ENCODE measurements around the gene SLCO3A1. TPM values are rescaled to one million over a fixed set of nuclear protein-coding genes. Genes with fewer than 3 reads are reported as not detected.

The SLCO3A1 gene
- total RNA-seq, 1 experiment from 2014 or later: 5.1 TPM

DNA sequence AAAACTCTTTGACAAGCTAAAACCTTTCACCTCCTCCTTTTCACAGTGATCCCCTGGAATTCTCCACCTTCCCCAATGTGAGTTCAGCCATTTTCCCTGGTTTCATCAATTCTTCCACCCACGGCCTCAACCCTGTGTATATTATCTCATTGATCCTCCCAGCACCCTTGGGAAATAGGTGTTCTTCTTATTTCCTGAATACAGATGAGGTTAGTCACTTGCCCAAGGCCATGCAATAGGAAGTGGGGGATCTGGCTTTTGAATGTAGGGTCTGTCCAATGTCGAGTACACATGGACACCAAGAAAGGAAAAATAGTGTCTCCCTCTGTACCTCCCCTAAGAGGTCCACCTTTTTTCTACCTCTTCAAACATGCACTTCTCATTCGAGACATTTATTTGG is 277.4 kb downstream of the SLCO3A1 start:
- ChIA-PET POLR2A (no interaction called here), CTCF (no interaction called here), RAD21 (ENCODE audit: low non-redundant PET in 1 of 2, low total read pairs in 2 of 2, uncharacterized antibody in 2 of 2, unreplicated experiment in 2 of 2) (no interaction called here)
- H3K9ac ChIP-seq (ENCODE audit: low read length): no peak overlapping the region
- TF ChIP-seq YY1 (IDR thresholded peaks at IDR 0.05; ENCODE audit: extremely low read depth, insufficient replicate concordance, low read depth, low read length) (no peak), ZNF274 (IDR thresholded peaks at IDR 0.05; ENCODE audit: low read depth, low read length) (no peak), TCF7L2 (IDR thresholded peaks at IDR 0.05; ENCODE audit: borderline replicate concordance, extremely low read depth, insufficient read depth, insufficient read length) (no peak), REST (IDR thresholded peaks at IDR 0.05; ENCODE audit: low read depth) (no peak), SP1 (IDR thresholded peaks at IDR 0.05; ENCODE audit: low read depth) (no peak), POLR2AphosphoS5 (IDR thresholded peaks at IDR 0.05; ENCODE audit: low read depth, low read length) (no peak), ZFX (IDR thresholded peaks at IDR 0.05) (no peak), CBX3 (IDR thresholded peaks at IDR 0.05; ENCODE audit: low read depth) (no peak), EZH2 (IDR thresholded peaks at IDR 0.05) (no peak)
- no peaks in the 10 kb centered on the region for H3K4me1 ChIP-seq (ENCODE audit: control insufficient read depth in 1 of 2, insufficient read depth in 2 of 2, low read length in 2 of 2)
- no peaks in the 10 kb centered on the region for H3K9me3 ChIP-seq (ENCODE audit: control insufficient read depth in 1 of 2, insufficient read depth in 1 of 2, low read depth in 1 of 2, low read length in 2 of 2)
- no peaks in the 10 kb centered on the region for H4K20me1 ChIP-seq (ENCODE audit: insufficient read depth)
- no peaks in the 10 kb centered on the region for H3K9me2 ChIP-seq (ENCODE audit: insufficient read depth)
- H2AFZ ChIP-seq (ENCODE audit: low read depth, low read length, poor library complexity, severe bottlenecking): no peak overlapping the region
- no TSS peak for BruUV-seq (replicated peaks)
- H3K79me2 ChIP-seq (ENCODE audit: insufficient read depth, low read length): no peaks in the 10 kb centered on the region
- H3K27me3 ChIP-seq (ENCODE audit: insufficient read depth, low read length): no peaks in the 10 kb centered on the region
- H3K4me2 ChIP-seq (ENCODE audit: low read length): no peak overlapping the region
- DNase-seq (ENCODE audit: low read depth, low spot score) (no peak), ATAC-seq (no peak)
- no peaks in the 10 kb centered on the region for H3K36me3 ChIP-seq (ENCODE audit: control insufficient read depth in 1 of 2, insufficient read depth in 2 of 2, low read length in 2 of 2)
- no peak overlapping the region for H3K4me3 ChIP-seq (replicated peaks in 1 of 2; ENCODE audit: low read depth in 1 of 2, low read length in 2 of 2)
- H3K27ac ChIP-seq (ENCODE audit: low read depth, low read length): no peak overlapping the region
- intact Hi-C loops (cut with micrococcal nuclease): no loop called here

Measured in HCT116 (cell line).